Brain microvascular endothelial cell (primary cell): Measurements from ENCODE around the gene CREB5.

Experiments used
- DNase-seq: peaks from one replicate; pipeline ENCODE4 v3.0.0-alpha.2; 2020
- H3K27ac ChIP-seq: fragments of 250-450 bp; sonication (Bioruptor Pico); 2 replicates; pipeline ENCODE4 v1.5.1; 2020; ENCODE audit warnings: mild to moderate bottlenecking, moderate library complexity
- H3K27me3 ChIP-seq: fragments of 250-450 bp; sonication (Bioruptor Pico); replicated peaks from 2 replicates; pipeline ENCODE4 v1.5.1; 2020; ENCODE audit warnings: mild to moderate bottlenecking
- H3K36me3 ChIP-seq: fragments of 250-450 bp; sonication (Bioruptor Pico); replicated peaks from 2 replicates; pipeline ENCODE4 v1.5.1; 2020; ENCODE audit warnings: mild to moderate bottlenecking
- H3K4me3 ChIP-seq: 2 replicates; pipeline ENCODE4 v1.5.1; 2011; ENCODE audit warnings: low read depth, mild to moderate bottlenecking, control low read depth, low read length, moderate library complexity
- CTCF ChIP-seq: IDR thresholded peaks from 2 replicates; pipeline ENCODE4 v1.5.1; 2011; ENCODE audit warnings: low read depth, mild to moderate bottlenecking, moderate library complexity, low read length, control low read depth, inconsistent platforms; ENCODE audit errors: missing control alignments
- in situ Hi-C: cut with HindIII; loops from 2 replicates; pipeline ENCODE4 v1.10.0; 2017; ENCODE audit warnings: low sequenced_read_pairs, low pct_ligation_motif_present

The CREB5 gene

GRCh38 chr7:28411876-28412662 is at the start of gene CREB5:
TSS of gene CREB5 (plus strand) at chr7:28412518. CDS start at chr7:28412915, 397 bp downstream.
- Histone ChIP-seq H3K36me3 (no peaks in the 10 kb centered on the region), H3K4me3 (no peak within 1 kb of the TSS), H3K27me3 (no peaks in the 10 kb centered on the region), H3K27ac (no peak within 1 kb of the TSS)
- DNase-seq, result no peak
- peak; percentile 61 for TF ChIP-seq CTCF
- in situ Hi-C loops, result no loop called here

GRCh38 chr7:28362812-28363211 is 49.5 kb upstream of the CREB5 start:
- peak; percentile 5 for TF ChIP-seq CTCF
- DNase-seq, result no peak
- no peak overlapping the region for H3K4me3 ChIP-seq
- no peak overlapping the region for H3K27ac ChIP-seq
- in situ Hi-C loops, result no loop called here
- no peaks in the 10 kb centered on the region for H3K36me3 ChIP-seq
- no peaks in the 10 kb centered on the region for H3K27me3 ChIP-seq

- H3K27ac ChIP-seq, result no peak overlapping the region
- H3K27me3 ChIP-seq, result no peaks in the 10 kb centered on the region
- peak; percentile 42 for TF ChIP-seq CTCF
- H3K36me3 ChIP-seq, result no peaks in the 10 kb centered on the region
- DNase-seq, result no peak
- H3K4me3 ChIP-seq, result no peak overlapping the region
- in situ Hi-C loops, result no loop called here
These were observed 48.2 kb upstream of the CREB5 start for GRCh38 chr7:28364082-28364481.

- Histone ChIP-seq H3K27ac (no peak overlapping the region), H3K36me3 (no peaks in the 10 kb centered on the region), H3K4me3 (no peak overlapping the region), H3K27me3 (no peaks in the 10 kb centered on the region)
- TF ChIP-seq CTCF, result no peak
- in situ Hi-C loops, result no loop called here
- DNase-seq, result no peak
These were observed 42.8 kb upstream of the CREB5 start for GRCh38 chr7:28369523-28369922.

- DNase-seq, result no peak
- H3K4me3 ChIP-seq, result no peak overlapping the region
- no peaks in the 10 kb centered on the region for H3K27me3 ChIP-seq
- no peak overlapping the region for H3K27ac ChIP-seq
- H3K36me3 ChIP-seq, result no peaks in the 10 kb centered on the region
- in situ Hi-C loops, result no loop called here
- no peak for TF ChIP-seq CTCF
These were observed 40.5 kb upstream of the CREB5 start for GRCh38 chr7:28371846-28372245.

GRCh38 chr7:28373990-28374389 is 38.3 kb upstream of the CREB5 start:
- no peak for TF ChIP-seq CTCF
- no peaks in the 10 kb centered on the region for H3K36me3 ChIP-seq
- in situ Hi-C loops, result no loop called here

More at GRCh38 chr7:28373990-28374389, 38.3 kb upstream of the CREB5 start:
- DNase-seq, result no peak
- Histone ChIP-seq H3K4me3 (no peak overlapping the region), H3K27me3 (no peaks in the 10 kb centered on the region), H3K27ac (no peak overlapping the region)
